Hepatocyte (in vitro differentiated cells): Measurements from ENCODE around the gene AP5Z1. TPM values are rescaled to one million over a fixed set of nuclear protein-coding genes. Genes with fewer than 3 reads are reported as not detected.

Experiments
- DNase-seq: peaks from one replicate; pipeline ENCODE4 v3.0.0-alpha.2; 2016; ENCODE audit warnings: low spot score
- H2AFZ ChIP-seq: fragments of 200-600 bp; sonication (generic); 2 replicates; pipeline ENCODE4 v1.6.0; 2016; ENCODE audit warnings: antibody characterized with exemption, mild to moderate bottlenecking
- H3K27ac ChIP-seq: fragments of 200-600 bp; sonication (generic); 2 replicates; pipeline ENCODE4 v1.5.1; 2016; ENCODE audit warnings: mild to moderate bottlenecking
- H3K27me3 ChIP-seq: fragments of 200-600 bp; sonication (generic); 2 replicates; pipeline ENCODE4 v1.6.1; 2016
- H3K36me3 ChIP-seq: fragments of 200-600 bp; sonication (generic); replicated peaks from 2 replicates; pipeline ENCODE4 v1.5.1; 2016; ENCODE audit warnings: low read depth; ENCODE audit not compliant: insufficient read depth
- H3K4me1 ChIP-seq: fragments of 200-600 bp; sonication (generic); 2 replicates; pipeline ENCODE4 v1.5.1; 2016; ENCODE audit warnings: mild to moderate bottlenecking, moderate library complexity; ENCODE audit not compliant: insufficient read depth
- H3K4me2 ChIP-seq: fragments of 200-600 bp; sonication (generic); 2 replicates; pipeline ENCODE4 v1.6.0; 2016
- H3K4me3 ChIP-seq: fragments of 200-600 bp; sonication (generic); 2 replicates; pipeline ENCODE4 v1.5.1; 2016; ENCODE audit warnings: mild to moderate bottlenecking
- H3K79me2 ChIP-seq: fragments of 200-600 bp; sonication (generic); 2 replicates; pipeline ENCODE4 v1.6.0; 2017; ENCODE audit warnings: mild to moderate bottlenecking
- H3K9me2 ChIP-seq: fragments of 200-600 bp; sonication (generic); replicated peaks from 2 replicates; pipeline ENCODE4 v1.6.0; 2017; ENCODE audit warnings: mild to moderate bottlenecking; ENCODE audit not compliant: insufficient read depth
- H3K9me3 ChIP-seq: fragments of 200-600 bp; sonication (generic); 2 replicates; pipeline ENCODE4 v1.5.1; 2016; ENCODE audit warnings: low read depth, mild to moderate bottlenecking
- H4K20me1 ChIP-seq: fragments of 200-600 bp; sonication (generic); 2 replicates; pipeline ENCODE4 v1.6.0; 2016; ENCODE audit warnings: mild to moderate bottlenecking; ENCODE audit not compliant: insufficient read depth, poor library complexity, severe bottlenecking
- CTCF ChIP-seq: fragments of 200-600 bp; sonication (generic); IDR thresholded peaks from 2 replicates; pipeline ENCODE4 v1.5.1; 2016; ENCODE audit warnings: antibody characterized with exemption, mild to moderate bottlenecking; ENCODE audit not compliant: poor library complexity
- EZH2 ChIP-seq: fragments of 200-600 bp; sonication (generic); IDR thresholded peaks from 2 replicates; pipeline ENCODE4 v1.6.1; 2016; ENCODE audit warnings: antibody characterized with exemption, mild to moderate bottlenecking, borderline replicate concordance
- EZH2phosphoT487 ChIP-seq: fragments of 200-600 bp; sonication (generic); IDR thresholded peaks from one replicate; pipeline ENCODE4 v1.6.1; 2018; ENCODE audit warnings: antibody characterized with exemption, mild to moderate bottlenecking, low read depth, moderate library complexity; ENCODE audit not compliant: unreplicated experiment, severe bottlenecking
- WGBS: methylation state at CpG from one replicate; pipeline ENCODE4 v1.1.6; 2016; ENCODE audit warnings: low lambda C conversion rate; ENCODE audit errors: missing lambda C conversion rate; 5-methylcytosine and 5-hydroxymethylcytosine counted together
- polyA plus RNA-seq: library from polyadenylated mRNA; unstranded; fragments of >200 nt; fragmentation: Nextera tagmentation; extraction: Ambion mirVana; gene quantifications from 2 replicates; pipeline ENCODE4 v1.2.1, GENCODE V29; 2016
- total RNA-seq: library from RNA; depleted of rRNA; stranded (reverse); fragments of >200 nt; gene quantifications from 2 replicates; pipeline ENCODE4 v1.2.3, GENCODE V29; 2014

AP5Z1 gene
- total and polyA plus RNA-seq, 2 experiments from 2014 or later: 33.9 to 60.3 TPM

- 91% methylated on average over 20 of the region's 20 CpGs for WGBS
- H3K9me2 ChIP-seq: no peaks in the 10 kb centered on the region
- no peak for DNase-seq
- TF ChIP-seq EZH2phosphoT487 (no peak), CTCF (no peak), EZH2 (no peak)
- no peaks in the 10 kb centered on the region for H3K79me2 ChIP-seq
- H3K36me3 ChIP-seq: no peaks in the 10 kb centered on the region
- H3K27me3 ChIP-seq: no peaks in the 10 kb centered on the region
- no peaks in the 10 kb centered on the region for H3K4me1 ChIP-seq
- no peaks in the 10 kb centered on the region for H3K9me3 ChIP-seq
- H3K4me2 ChIP-seq: no peak overlapping the region
- H3K27ac ChIP-seq: no peak overlapping the region
- H2AFZ ChIP-seq: no peak overlapping the region
- H3K4me3 ChIP-seq: no peak overlapping the region
- no peaks in the 10 kb centered on the region for H4K20me1 ChIP-seq
These were observed 45.6 kb downstream of the AP5Z1 start for GRCh38 chr7:4820967-4821471.

GRCh38 chr7:4822677-4823076, 47.3 kb downstream of the AP5Z1 start:
- no peak for DNase-seq
- no peak overlapping the region for H3K4me3 ChIP-seq
- no peaks in the 10 kb centered on the region for H3K9me3 ChIP-seq
- no peaks in the 10 kb centered on the region for H3K4me1 ChIP-seq
- no peak overlapping the region for H3K27ac ChIP-seq
- no peaks in the 10 kb centered on the region for H3K9me2 ChIP-seq
- no peaks in the 10 kb centered on the region for H4K20me1 ChIP-seq
- TF ChIP-seq CTCF: no peak
- TF ChIP-seq EZH2phosphoT487: no peak
- no peak for TF ChIP-seq EZH2
- WGBS: 90% methylated on average over 9 of the region's 9 CpGs
- H3K4me2 ChIP-seq: no peak overlapping the region
- no peaks in the 10 kb centered on the region for H3K27me3 ChIP-seq
- H3K36me3 ChIP-seq: no peaks in the 10 kb centered on the region
- H3K79me2 ChIP-seq: no peaks in the 10 kb centered on the region
- no peak overlapping the region for H2AFZ ChIP-seq

- 84% methylated on average over 14 of the region's 14 CpGs for WGBS
- Histone ChIP-seq H4K20me1 (no peaks in the 10 kb centered on the region), H3K27ac (no peak overlapping the region), H3K36me3 (no peaks in the 10 kb centered on the region), H3K27me3 (no peaks in the 10 kb centered on the region), H3K79me2 (no peaks in the 10 kb centered on the region), H3K4me2 (no peak overlapping the region), H3K9me3 (no peaks in the 10 kb centered on the region), H3K4me1 (no peaks in the 10 kb centered on the region), H2AFZ (no peak overlapping the region), H3K4me3 (no peak overlapping the region), H3K9me2 (no peaks in the 10 kb centered on the region)
- TF ChIP-seq EZH2 (no peak), CTCF (no peak), EZH2phosphoT487 (no peak)
- DNase-seq: no peak
These were observed 48.2 kb downstream of the AP5Z1 start for GRCh38 chr7:4823441-4824119.
